ENCODE results near the gene SOX4. TPM values are rescaled to one million over a fixed set of nuclear protein-coding genes. Genes with fewer than 3 reads are reported as not detected.

The SOX4 gene
- total RNA-seq, 1 experiment from 2014 or later = 77.3 TPM

DNA sequence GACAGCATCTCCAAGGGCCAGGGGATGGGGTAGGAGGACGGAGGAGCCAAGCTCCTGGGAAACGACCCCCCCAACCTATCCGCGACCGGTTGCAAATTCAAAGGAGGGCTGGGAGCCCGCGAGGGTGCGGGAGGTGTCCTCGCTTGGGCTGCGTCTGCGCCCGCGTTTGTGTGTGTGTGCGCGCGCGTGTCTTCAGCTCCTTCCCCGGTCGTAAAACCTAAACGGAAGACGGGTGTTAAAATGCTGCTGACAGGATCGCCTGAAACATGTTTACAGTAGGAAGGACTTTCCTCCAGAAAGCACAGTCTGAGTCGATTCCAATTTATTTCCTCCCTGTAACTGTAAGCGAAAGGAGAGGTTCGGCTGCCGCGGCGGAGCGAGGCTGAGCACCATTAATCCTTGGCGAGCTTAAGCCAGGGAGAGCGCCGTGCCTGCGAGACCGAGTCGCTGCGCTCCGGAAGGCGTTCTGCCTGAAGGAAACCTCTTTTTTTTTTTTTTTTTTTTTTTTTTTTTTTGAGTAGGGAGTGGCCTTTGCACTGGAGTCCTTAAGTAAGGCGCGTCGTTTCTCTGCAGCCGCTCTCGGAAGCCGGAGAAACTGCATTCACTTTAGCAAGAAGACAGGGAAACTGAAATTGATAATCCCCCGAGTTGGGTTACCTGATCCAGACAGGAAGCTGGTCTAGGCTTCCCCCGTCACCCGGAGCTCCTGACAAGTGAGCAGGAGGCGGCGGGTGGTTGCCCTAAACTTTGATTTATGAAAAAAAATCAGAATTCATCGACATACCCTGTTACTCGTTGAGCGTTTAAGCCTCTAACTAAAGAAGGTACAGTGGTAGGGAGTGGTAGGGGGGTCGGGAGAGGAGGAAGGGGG, 4.8 kb upstream of the SOX4 start:
- ChIA-PET CTCF (interaction anchor here (0.6 to 2.5 kb wide), 15 partner anchors 63 to 1026 kb away, joined by 3 to 15 read pairs (median 4); no protein-coding TSS in a partner anchor), POLR2A (interaction anchor here (0.6 to 1.1 kb wide), 7 partner anchors 8 to 1346 kb away, joined by 3 to 8 read pairs (median 6); no protein-coding TSS in a partner anchor)
- no peaks in the 10 kb centered on the region for H3K4me1 Mint-ChIP-seq (ENCODE audit: low read depth, unreplicated experiment)
- DNase-seq = peak; percentile 64 to 66
- TF ChIP-seq CTCF (IDR thresholded peaks at IDR 0.05; ENCODE audit: insufficient read depth in 1 of 2, low read depth in 1 of 2, low read length in 1 of 2, severe bottlenecking in 1 of 2, unreplicated experiment in 1 of 2) = no peak
- Histone ChIP-seq H3K27me3 (replicated peaks; ENCODE audit: control insufficient read depth, insufficient read depth, low read length) (no peaks in the 10 kb centered on the region), H3K36me3 (ENCODE audit: control insufficient read depth, insufficient read depth, low read length) (no peaks in the 10 kb centered on the region), H3K9me3 (no peaks in the 10 kb centered on the region), H3K4me1 (no peaks in the 10 kb centered on the region), H3K4me3 (ENCODE audit: low read depth, low read length) (peak overlapping the region; percentile 85)
- peaks cover 7% of the 10 kb centered on the region for H3K9me3 Mint-ChIP-seq (ENCODE audit: unreplicated experiment)
- H3K27ac Mint-ChIP-seq (ENCODE audit: unreplicated experiment) = peak overlapping the region; percentile 63
- no TSS peak for BruUV-seq (replicated peaks)
- H3K36me3 Mint-ChIP-seq (ENCODE audit: insufficient read depth, unreplicated experiment) = peaks cover 6% of the 10 kb centered on the region
- intact Hi-C loops (cut with micrococcal nuclease; ENCODE audit: unreplicated experiment) = loop anchor here (1.0 to 10.0 kb wide), 8 partner anchors 65 to 1149 kb away; no protein-coding TSS in a partner anchor
- H3K27me3 Mint-ChIP-seq (ENCODE audit: insufficient read depth, unreplicated experiment) = no peaks in the 10 kb centered on the region
- peak overlapping the region; percentile 85 for H3K4me3 Mint-ChIP-seq (ENCODE audit: unreplicated experiment)

DNA sequence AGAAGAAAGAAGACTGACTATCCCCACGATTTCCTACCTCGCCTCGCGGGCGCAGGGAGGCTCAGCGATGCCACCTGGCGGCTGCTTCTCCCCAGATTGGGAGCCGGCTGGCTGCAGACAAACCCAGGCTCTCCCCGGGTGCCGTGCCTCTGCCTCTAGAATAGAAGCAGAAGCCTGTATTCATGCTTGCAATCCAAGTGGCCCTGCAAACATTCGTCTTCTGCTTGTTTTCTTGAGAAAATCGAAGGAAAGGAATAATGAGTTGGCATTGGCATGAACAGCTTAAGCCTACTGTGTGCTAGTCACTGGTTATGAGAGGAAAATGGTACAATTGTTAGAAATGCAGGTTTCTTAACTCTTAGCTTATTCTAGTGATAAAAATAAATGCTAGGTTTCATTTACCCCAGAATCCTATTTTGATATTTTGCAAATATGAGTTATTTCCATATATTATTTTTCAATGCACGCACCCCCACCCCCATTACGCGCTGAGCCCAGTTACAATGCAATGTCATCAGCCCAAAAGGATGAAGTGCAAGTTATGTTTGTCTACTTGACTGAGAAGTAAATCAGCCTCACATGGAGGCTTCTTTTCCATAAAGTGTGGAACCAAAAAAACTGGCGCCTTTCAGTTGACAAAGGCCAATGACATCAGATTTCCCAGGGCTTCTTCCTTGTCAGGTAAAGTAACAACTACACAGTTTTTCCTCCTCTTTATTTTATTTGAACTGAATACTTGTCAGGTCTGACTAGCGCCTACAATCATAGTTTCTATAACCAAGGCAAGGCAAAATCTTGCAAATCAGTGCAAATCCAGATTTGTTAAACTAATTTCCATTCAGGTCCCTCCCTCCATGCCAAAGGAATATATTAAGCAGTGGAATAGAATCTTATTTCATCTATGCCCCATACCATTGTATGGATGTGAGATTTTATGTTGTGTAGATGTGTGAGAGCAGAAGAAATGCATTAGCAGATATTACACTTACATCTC, 3.9 kb upstream of the SOX4 start:
- no peaks in the 10 kb centered on the region for H3K36me3 ChIP-seq (ENCODE audit: control insufficient read depth, insufficient read depth, low read length)
- Mint-ChIP-seq H3K27ac (ENCODE audit: unreplicated experiment) (peak overlapping the region; percentile 63), H3K4me3 (ENCODE audit: unreplicated experiment) (peak overlapping the region; percentile 85), H3K36me3 (ENCODE audit: insufficient read depth, unreplicated experiment) (peaks cover 6% of the 10 kb centered on the region), H3K27me3 (ENCODE audit: insufficient read depth, unreplicated experiment) (no peaks in the 10 kb centered on the region), H3K9me3 (ENCODE audit: unreplicated experiment) (no peaks in the 10 kb centered on the region), H3K4me1 (ENCODE audit: low read depth, unreplicated experiment) (no peaks in the 10 kb centered on the region)
- ChIA-PET POLR2A (interaction anchor here (0.6 to 1.1 kb wide), 4 partner anchors 430 to 1347 kb away, joined by 3 to 7 read pairs (median 6); no protein-coding TSS in a partner anchor), CTCF (interaction anchor here (0.6 to 2.5 kb wide), 4 partner anchors 132 to 1025 kb away, joined by 3 to 15 read pairs (median 3); no protein-coding TSS in a partner anchor)
- BruUV-seq (replicated peaks) = no TSS peak
- no peaks in the 10 kb centered on the region for H3K27me3 ChIP-seq (replicated peaks; ENCODE audit: control insufficient read depth, insufficient read depth, low read length)
- no peaks in the 10 kb centered on the region for H3K4me1 ChIP-seq
- intact Hi-C loops (cut with micrococcal nuclease; ENCODE audit: unreplicated experiment) = loop anchor here (1.0 to 10.0 kb wide), 11 partner anchors 66 to 1238 kb away; no protein-coding TSS in a partner anchor
- H3K9me3 ChIP-seq = no peaks in the 10 kb centered on the region
- TF ChIP-seq CTCF (IDR thresholded peaks at IDR 0.05; ENCODE audit: insufficient read depth in 1 of 2, low read depth in 1 of 2, low read length in 1 of 2, severe bottlenecking in 1 of 2, unreplicated experiment in 1 of 2) = peak; percentile 91 to 94
- peak; percentile 79 to 91 for DNase-seq
- peak overlapping the region; percentile 85 for H3K4me3 ChIP-seq (ENCODE audit: low read depth, low read length)

All from Caco-2 (cell line).